ENCODE results near the gene NPAS2.

The NPAS2 gene

GRCh38 chr2:100800915-100801314 lies 19.0 kb upstream of the NPAS2 start:
- peaks cover 13% of the 10 kb centered on the region for H3K4me1 Mint-ChIP-seq
- H3K4me3 Mint-ChIP-seq = no peak overlapping the region
- TF ChIP-seq CTCF (IDR thresholded peaks at IDR 0.05; ENCODE audit: unreplicated experiment in 3 of 3) = no peak
- H3K9me3 Mint-ChIP-seq = no peaks in the 10 kb centered on the region
- H3K36me3 Mint-ChIP-seq (ENCODE audit: low read depth) = no peaks in the 10 kb centered on the region
- peak overlapping the region in 1 of 3 experiments; percentile 49 for H3K27ac Mint-ChIP-seq
- H3K27me3 Mint-ChIP-seq (ENCODE audit: low read depth) = peaks cover 32% of the 10 kb centered on the region

GRCh38 chr2:100801402-100801801 lies 18.5 kb upstream of the NPAS2 start:
- no peak overlapping the region for H3K27ac Mint-ChIP-seq
- no peaks in the 10 kb centered on the region for H3K36me3 Mint-ChIP-seq (ENCODE audit: low read depth)
- no peak overlapping the region for H3K4me3 Mint-ChIP-seq
- no peak for TF ChIP-seq CTCF (IDR thresholded peaks at IDR 0.05; ENCODE audit: unreplicated experiment in 3 of 3)
- H3K9me3 Mint-ChIP-seq = no peaks in the 10 kb centered on the region
- H3K4me1 Mint-ChIP-seq = peaks cover 13% of the 10 kb centered on the region
- H3K27me3 Mint-ChIP-seq (ENCODE audit: low read depth) = peaks cover 32% of the 10 kb centered on the region

GRCh38 chr2:100802066-100802465 lies 17.9 kb upstream of the NPAS2 start:
- no peak overlapping the region for H3K27ac Mint-ChIP-seq
- H3K4me3 Mint-ChIP-seq = no peak overlapping the region
- peaks cover 13% of the 10 kb centered on the region for H3K4me1 Mint-ChIP-seq
- no peak for TF ChIP-seq CTCF (IDR thresholded peaks at IDR 0.05; ENCODE audit: unreplicated experiment in 3 of 3)
- peaks cover 32% of the 10 kb centered on the region for H3K27me3 Mint-ChIP-seq (ENCODE audit: low read depth)
- H3K9me3 Mint-ChIP-seq = no peaks in the 10 kb centered on the region
- no peaks in the 10 kb centered on the region for H3K36me3 Mint-ChIP-seq (ENCODE audit: low read depth)

GRCh38 chr2:100803334-100803733 lies 16.6 kb upstream of the NPAS2 start:
- Mint-ChIP-seq H3K9me3 (no peaks in the 10 kb centered on the region), H3K36me3 (ENCODE audit: low read depth) (no peaks in the 10 kb centered on the region), H3K27ac (no peak overlapping the region), H3K4me1 (peaks cover 13% of the 10 kb centered on the region), H3K4me3 (no peak overlapping the region), H3K27me3 (ENCODE audit: low read depth) (peaks cover 36% of the 10 kb centered on the region)
- no peak for TF ChIP-seq CTCF (IDR thresholded peaks at IDR 0.05; ENCODE audit: unreplicated experiment in 3 of 3)

- H3K9me3 Mint-ChIP-seq = peaks cover 7% of the 10 kb centered on the region
- no peak overlapping the region for H3K4me3 Mint-ChIP-seq
- no peak for TF ChIP-seq CTCF (IDR thresholded peaks at IDR 0.05; ENCODE audit: unreplicated experiment in 3 of 3)
- no peaks in the 10 kb centered on the region for H3K36me3 Mint-ChIP-seq (ENCODE audit: low read depth)
- no peak overlapping the region for H3K27ac Mint-ChIP-seq
- H3K4me1 Mint-ChIP-seq = peaks cover 8% of the 10 kb centered on the region
- H3K27me3 Mint-ChIP-seq (ENCODE audit: low read depth) = peaks cover 25% of the 10 kb centered on the region
Observed at GRCh38 chr2:100806550-100806949, 13.4 kb upstream of the NPAS2 start.

GRCh38 chr2:100807707-100808106 lies 12.2 kb upstream of the NPAS2 start:
- no peak overlapping the region for H3K27ac Mint-ChIP-seq
- peaks cover 16% of the 10 kb centered on the region for H3K4me1 Mint-ChIP-seq

More at GRCh38 chr2:100807707-100808106, 12.2 kb upstream of the NPAS2 start:
- Mint-ChIP-seq H3K36me3 (ENCODE audit: low read depth) (no peaks in the 10 kb centered on the region), H3K27me3 (ENCODE audit: low read depth) (peaks cover 30% of the 10 kb centered on the region), H3K9me3 (peaks cover 10% of the 10 kb centered on the region), H3K4me3 (no peak overlapping the region)
- TF ChIP-seq CTCF (IDR thresholded peaks at IDR 0.05; ENCODE audit: unreplicated experiment in 3 of 3) = no peak
